H4 (cell line): ENCODE results near the gene FBXL20. TPM values are rescaled to one million over a fixed set of nuclear protein-coding genes. Genes with fewer than 3 reads are reported as not detected.
"Not testable (repeated sequence)": the region's sequence is repeated elsewhere in the genome, so short reads cannot be mapped to it uniquely, and the experiment has no call there.

Experiments used
- DNase-seq: peaks from one replicate; pipeline ENCODE4 v3.0.0-alpha.2; 2015; ENCODE audit warnings: low spot score
- total RNA-seq: library from RNA; depleted of rRNA; stranded (reverse); fragments of >200 nt; shearing (Covaris generic); gene quantifications from 2 replicates; pipeline ENCODE4 v1.2.3, GENCODE V29; 2014

Gene FBXL20
- total RNA-seq, 1 experiment from 2014 or later: 8.2 TPM

DNA sequence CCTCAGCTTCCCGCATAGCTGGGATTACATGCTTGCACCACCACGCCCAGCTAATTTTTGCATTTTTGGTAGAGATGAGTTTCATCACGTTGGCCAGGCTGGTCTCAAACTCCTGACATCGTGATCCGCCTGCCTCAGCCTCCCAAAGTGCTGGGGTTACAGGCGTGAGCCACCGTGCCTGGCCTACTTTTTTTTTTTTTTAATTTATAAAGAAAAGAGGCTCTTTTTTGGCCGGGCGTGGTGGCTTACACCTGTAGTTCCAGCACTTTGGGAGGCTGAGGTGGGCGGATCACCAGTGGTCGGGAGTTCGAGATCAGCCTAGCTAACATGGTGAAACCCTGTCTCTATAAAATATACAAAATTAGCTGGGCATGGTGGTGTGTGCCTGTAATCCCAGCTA is 151.3 kb downstream of the FBXL20 start:
- not testable (repeated sequence) for DNase-seq

DNA sequence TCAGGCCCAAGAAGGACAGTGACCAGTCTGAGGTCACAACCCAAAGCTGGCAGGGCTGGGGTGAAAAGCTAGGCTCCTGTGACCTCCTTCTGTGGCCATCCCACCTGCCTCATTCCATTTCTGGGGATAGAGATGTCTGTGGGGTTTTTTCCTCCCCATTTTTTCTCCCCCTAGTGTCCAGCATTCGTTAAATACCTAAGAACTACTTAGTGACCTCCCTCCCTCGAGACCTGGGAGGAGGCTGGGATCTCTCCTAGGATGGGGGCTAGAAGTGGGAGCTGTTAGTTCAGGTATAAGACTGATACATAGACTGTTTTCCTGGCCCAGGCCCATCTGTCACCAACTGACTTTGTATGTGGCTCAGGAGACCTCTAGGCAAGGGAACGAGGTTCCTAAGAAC is 155.2 kb downstream of the FBXL20 start:
- no peak for DNase-seq

DNA sequence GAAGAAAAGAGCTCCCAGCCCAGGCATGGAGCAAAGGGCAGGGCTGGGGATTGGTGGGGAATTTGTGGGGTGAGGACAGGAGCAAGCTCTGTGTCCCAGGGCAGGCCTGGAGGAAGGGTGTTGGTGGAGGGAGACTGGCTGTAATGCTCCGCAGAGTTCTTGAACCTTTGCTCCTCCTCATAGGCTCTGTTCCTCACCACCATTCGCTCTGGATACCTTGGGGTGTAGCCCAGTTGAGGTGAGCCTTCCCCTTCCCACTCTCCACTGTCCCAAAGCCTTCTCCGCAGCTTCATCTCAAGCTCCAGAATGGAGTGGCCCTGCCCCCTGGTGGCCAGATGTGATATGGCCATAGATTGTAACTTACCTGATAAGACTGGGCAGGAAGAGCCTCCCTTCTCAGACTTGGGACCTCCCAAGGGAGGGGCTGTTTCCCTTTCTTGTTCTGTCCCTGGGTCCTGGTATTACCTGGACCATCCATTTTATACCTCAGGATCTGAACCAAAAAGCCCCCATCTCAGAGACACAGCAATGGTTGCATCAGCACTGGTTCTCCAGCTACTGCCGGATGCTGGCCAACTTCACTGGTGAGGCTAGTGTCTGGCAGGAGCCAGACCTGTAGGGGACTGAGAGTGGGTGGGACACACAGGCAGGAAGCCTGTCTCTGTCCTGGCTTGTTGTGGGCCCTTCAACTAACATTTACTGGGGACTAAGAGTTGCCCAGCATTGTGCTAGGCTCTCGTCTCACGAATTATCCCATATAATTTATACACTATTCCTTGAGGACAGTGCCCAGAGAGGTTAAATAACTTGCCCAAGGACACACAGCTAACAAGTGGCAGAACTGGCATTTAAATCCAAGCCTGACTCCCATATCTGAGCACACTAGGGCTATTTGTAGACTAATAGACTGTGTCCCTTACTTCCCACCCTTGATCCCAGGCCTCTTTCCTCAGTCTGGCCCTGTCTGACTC is 156.5 kb downstream of the FBXL20 start:
- peak; percentile 78 for DNase-seq

DNA sequence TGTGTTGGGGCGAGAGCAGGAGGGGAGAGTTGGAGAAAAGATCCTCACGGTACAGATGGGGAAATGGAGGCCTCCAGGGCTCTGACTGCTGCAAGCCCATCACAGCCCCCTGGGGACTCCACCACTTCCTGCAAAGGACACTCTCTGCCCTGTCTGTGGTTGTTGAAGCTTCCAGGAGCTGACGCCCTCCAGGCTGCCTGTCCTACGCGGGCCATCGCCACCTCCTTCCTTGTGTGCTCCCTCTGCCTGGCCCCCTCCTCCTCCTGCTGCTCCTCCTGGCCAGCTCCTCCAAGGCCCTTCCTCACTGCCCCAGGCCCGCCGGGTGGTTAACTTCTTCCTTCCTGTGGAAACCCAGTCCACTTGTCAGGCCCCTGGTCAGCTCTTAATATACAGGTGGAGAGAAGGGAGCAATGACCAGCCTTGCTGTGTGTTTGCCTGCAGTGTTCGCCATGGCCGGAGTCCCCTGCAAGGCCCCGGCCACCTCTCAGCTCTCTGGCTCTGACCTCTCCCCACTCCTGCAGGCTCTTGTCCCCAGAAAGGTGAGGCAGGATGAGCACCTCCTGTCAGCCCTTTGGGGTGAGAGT is 157.3 kb downstream of the FBXL20 start:
- DNase-seq: no peak

DNA sequence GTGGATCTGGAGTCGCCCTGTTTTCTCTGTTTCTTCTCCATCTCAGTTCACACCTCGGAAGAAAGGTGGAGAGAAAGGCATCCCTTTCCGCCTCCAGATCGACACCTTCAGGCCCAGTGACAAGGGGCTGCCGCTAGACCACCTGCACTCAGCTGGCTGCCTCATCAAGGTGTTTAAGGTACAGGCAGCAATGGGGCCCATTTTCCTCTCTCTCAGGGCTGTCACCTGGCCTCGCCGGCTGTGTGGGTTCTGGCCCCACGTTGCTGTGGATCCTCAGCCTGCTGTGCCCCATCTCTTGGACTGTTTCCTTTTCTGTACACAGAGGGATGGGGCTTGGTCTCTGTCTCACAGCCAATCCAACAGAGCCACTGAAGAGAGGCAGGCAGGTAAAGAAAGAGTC is 158.3 kb downstream of the FBXL20 start:
- DNase-seq: no peak

DNA sequence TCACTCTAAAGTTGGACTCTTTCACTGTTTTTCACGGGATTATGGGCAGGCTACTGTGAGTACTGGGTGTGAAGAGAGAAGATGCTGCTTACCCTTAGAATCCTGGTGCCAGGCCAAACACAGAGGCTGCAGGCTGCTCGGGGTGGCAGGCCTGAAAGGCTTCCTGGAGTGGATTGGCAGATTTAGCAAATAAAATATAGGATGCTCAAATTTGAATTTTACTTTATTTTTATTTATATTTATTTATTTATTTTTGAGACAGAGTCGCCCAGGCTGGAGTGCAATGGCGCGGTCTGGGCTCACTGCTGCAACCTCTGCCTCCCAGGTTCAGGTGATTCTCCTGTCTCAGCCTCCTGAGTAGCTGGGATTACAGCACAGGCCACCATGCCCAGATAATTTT is 160.8 kb downstream of the FBXL20 start:
- no peak for DNase-seq

DNA sequence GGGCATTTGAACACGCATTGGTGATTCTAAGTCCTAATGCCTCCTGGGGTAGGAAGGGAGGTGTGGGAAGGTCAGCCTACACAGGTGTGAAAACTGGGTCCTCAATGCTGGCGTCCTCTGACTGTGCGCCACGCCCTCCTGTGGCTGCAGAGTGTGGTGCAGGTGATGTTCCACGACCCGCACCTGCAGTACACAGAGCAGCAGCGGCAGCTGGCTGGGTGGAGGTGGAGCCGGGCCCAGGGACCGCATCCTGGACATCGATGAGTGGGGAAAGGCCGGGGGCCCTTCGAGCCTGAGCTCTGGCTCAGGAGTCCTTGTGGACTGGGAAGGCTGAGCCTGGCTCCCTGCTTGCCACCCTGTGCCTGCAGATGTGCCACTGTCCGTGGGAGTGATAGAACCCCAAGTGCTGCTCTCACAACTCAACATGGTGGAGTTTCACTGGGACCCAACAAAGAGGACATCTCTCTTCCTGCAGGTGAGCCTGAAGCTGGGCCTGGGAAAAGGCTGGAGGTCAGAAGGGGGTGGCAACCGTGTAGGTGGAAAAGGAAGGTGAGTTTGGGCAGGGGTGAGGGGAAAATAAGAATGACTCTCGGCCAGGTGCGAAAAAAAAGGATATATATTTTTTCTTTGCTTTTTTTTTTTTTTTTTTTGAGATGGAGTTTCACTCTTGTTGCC is 161.6 kb downstream of the FBXL20 start:
- no peak for DNase-seq

DNA sequence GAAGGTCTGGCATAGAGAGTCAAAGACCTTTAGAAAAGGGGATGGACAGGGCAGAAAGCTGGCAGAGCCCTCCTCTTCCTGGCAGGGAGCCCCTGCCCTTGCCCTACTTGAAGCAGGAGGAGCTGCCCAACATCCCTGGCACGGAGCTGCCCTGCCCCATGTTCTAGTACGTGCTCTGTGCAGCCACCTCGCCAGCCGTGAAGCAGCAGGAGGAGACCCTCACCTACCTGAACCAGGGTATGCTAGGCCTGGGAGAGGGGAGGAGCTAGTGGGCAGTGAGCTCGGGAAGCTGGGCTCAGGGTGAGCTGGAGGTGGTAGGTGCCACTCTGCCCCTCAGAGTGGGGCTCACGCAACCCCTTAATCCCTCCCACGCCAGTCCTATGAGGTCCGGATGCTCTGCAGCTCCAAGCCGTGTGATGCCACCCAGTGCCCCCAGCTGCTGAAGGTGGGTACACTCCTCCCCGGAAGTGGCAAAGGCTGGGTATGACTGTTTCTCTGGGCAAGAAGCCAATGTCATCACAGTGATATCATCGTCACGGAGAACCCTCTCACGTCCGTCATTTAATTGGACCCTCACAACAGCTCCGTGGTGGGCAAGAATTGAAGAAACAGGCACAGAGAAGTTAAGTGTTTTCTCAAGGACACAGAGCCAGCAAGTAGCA is 163.0 kb downstream of the FBXL20 start:
- DNase-seq: peak; percentile 89

DNA sequence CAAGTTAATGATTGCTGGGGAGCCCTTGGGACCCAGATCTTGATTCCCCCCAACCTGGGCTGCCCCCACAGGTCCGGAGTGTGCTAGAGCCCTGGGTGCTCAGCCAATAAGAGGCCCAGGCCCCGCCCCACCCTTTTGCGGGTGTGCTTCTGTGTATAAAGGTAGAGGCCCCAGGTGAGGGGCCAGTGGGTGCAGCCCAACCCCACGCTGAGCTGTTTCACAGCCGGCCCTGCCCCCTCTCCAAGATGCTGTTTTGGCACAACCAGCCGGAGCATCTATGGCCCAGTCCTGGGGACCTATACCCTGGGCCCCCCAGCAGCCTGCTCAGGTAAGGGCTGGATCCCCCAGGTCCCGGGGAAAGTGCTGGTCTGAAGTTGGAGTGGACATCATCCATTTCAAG is 163.8 kb downstream of the FBXL20 start:
- DNase-seq: no peak

DNA sequence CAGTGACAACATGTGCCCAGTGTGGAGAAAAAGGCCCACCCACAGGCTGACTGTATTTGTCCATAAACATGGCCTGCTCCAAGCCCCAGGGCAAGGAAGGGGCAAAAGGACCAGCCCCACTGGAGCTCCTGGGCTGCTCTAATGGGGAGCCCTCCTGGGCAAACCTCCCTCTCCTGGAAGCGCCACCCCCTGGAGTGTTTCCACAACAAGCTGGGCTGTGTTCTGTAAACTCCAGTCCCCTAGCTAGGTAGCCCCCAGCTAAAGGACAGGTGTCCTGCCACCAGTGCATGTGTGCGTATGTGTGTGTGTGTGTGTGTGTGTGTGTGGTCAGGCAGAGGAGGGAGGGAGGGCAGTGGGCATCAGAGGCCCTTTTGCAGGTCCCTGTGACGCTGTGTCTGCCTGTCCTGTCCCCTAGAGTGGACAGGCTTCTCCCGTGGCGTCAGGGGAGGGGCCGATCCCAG is 164.4 kb downstream of the FBXL20 start:
- DNase-seq: peak; percentile 14

DNA sequence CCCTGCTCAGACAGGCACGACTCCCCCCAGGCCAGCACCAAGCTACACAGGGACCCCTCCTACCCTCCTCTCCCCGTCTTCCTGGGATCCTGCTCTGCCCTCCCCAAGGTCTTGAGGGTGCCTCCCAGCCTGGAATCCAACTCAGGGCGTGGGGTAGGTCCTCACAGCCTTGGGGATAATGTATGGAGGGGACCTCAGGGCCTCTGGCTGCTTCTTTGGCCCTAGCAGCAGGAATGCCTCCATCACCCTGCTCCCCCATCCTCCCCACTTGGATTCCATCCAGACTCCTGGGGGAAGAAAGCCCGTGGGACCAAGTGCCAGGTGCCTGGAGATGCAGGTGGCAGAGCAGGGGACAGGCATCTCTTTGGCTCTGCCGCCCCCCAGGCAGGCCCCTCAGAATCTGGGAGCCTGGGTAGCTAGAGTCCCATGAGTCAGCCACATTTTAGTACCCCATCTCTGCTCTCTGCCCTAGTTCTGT is 164.9 kb downstream of the FBXL20 start:
- DNase-seq: peak; percentile 2

DNA sequence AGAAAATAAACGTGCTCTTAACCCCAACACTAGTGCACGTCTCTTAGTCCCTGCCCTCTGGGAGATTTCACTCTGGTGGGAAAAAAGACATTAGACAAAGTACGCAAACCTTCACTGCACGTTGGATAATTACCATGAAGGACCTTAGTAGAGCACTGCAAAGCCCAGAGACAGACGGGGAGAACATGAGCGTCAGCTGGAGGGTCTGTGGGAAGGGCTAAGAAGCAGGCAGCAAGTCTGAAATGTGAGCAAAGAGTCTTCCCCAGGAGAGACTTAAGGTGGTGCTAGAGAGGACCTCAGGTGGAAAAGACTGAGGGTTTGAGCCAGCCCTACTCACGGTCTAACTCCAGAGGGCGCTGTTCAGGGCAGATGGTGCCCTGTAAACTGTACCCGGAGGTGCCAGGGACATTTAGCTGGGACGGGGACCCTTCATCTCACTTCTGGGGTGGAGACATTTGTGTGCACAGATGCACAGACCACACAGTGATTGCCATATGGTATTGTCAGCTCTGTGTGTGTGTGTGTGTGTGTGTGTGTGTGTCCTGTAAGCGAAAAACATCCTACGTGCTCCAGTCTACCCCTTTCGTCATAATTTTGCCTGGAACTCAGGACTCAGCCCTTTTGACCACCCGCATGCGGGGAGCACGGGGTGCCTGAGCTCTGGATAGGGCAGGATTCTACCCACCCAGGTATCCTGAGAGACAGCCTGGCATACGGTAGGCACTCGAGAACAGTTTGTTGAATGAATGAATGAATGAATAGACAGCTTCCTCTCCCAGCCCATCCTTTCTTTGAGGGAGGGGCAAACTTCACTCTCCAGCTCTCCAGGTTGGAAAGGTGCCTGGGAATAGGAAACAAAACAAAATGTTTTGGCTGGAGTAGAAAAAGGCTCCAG is 165.6 kb downstream of the FBXL20 start:
- peak; percentile 64 for DNase-seq

DNA sequence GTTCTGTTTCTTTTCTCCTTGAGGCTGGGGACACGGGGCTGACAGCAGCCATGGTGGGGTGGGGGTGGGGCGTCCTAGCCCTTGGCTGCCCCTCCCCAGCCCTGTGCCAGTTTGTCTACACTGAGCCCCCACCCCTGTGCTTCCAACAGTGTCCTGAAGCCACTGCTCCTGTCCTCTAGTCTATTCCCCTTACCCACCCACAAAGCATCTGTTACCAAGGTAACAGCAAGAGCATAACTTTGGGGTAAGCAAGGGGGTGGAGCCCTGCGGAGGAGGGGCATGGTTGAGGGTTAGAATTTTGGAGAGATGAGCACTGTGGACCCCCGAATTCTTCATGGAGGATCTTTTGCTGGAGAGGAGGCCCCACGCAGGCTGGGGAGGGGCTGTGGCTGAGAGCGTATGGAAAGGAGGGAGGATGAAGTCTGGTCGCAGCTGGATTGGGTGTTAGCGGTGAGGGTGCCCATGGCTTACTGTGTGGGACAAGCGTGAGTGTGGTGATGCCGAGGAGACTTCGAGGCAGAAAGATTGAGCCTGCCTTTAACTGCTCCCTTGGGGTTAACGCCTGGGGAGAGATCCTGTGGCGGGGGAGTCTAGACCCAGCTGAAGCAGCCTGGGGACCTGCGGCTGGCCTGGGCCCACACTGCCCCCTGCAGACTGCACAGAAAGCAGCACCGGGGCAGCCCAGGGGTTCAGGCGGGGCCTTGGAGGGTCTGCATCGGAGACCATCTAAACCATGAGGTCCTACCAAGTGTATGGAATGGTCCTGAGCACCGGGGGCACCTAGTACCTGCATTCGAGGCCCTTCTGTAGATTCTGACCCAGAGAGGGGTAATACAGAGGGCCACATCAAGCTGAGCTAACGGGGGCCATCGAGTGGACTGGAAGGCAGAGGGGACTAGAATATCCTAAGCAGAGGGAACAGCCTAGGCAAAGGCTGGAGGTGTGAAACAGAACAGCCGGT is 169.6 kb downstream of the FBXL20 start:
- peak; percentile 2 for DNase-seq

DNA sequence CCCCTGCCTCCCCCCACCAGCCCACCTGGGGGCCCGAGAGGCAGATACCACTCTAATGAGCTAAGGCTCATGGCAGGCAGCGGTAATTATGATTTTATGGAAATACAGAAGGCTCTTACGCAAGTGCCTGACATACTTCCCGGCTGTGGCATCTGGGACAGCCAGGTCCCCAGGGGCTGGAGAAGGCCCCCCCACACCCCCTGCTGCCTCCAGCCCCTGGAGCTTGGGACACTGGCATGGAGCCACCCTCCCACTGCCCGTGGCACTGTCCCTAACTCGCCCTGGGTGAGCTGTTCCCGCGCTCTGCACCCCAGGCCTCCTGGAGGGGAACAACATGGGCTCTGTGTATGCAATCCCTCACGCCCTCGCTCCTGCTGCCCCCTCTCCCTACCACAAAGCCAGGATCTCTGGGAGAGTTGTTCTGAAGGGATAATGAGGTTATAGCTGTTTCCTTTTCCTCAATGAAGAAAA is 170.3 kb downstream of the FBXL20 start:
- DNase-seq: no peak

DNA sequence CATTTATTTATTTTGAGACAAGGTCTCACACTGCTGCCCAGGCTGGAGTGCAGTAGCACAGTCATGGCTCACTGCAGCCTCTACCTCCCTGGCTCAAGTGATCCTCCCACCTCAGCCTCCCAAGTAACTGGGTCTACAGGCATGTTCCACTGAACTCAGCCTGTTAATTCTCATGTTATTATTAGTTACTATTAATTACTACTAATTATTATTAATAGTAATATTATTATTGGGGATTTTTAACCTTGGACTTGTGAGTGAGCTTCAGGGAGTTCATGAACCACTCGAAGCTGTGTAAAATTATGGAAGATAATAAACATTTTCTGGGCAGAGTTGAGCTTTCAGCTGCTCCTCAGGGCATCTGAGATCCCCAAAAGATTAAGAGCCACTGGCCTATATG is 171.1 kb downstream of the FBXL20 start:
- DNase-seq: no peak

DNA sequence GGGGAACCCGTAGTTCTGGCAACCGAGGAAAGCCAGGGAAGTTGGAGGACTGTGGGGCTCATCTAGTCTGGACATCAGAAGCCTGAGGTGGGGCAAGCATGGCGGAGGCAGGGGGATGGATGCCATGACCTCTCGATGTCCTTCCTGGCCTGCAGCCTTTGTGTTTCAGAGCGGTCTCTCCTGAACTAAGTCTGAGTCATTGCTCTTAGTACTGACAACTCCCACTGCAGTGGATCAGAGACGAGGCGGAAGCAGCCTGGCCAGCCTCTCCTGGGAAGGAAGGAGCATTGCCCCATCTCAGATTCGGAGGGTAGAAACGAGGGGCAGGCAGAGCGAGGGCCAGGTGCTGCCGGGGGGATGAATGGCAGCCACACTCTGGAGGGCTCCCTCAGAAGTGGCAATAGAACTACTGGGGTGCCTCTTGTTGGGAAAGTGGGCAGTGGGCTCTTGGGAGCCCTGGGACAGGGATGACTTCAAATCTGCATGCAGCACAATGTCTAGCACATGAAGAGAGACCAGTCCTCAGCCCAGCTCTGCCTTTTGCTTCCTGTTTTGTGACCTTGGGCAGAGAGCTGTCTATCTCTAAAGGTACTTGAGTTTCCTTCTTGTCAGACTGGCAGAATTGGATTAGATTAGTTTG is 172.0 kb downstream of the FBXL20 start:
- peak; percentile 39 for DNase-seq

DNA sequence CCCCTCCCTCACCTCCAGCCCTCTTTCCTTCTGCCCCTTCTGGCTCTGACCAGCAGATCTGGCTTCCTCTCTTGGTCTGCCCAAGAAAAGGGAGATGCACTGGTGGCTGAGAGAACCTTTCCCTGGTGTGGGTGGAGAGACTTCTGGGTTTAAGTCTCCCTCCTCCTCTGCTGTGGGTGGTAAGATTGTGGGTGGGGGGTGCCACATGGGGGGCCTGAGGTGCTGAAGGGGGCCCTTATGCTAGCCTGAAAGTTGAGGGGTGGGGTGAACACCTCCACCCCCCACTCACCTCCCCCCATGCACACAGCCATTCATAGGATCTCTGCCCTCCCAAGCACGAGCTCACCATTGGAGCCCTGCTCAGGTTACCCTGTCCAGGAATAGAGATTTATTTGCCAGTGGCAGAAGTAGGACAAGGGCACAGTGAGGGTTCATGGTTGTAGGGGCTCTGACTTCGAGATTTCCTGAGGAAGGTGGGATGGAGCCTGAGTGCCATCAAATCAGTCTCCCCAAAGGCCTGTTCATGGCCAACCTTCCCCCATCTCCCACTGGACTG is 174.0 kb downstream of the FBXL20 start:
- DNase-seq: no peak

DNA sequence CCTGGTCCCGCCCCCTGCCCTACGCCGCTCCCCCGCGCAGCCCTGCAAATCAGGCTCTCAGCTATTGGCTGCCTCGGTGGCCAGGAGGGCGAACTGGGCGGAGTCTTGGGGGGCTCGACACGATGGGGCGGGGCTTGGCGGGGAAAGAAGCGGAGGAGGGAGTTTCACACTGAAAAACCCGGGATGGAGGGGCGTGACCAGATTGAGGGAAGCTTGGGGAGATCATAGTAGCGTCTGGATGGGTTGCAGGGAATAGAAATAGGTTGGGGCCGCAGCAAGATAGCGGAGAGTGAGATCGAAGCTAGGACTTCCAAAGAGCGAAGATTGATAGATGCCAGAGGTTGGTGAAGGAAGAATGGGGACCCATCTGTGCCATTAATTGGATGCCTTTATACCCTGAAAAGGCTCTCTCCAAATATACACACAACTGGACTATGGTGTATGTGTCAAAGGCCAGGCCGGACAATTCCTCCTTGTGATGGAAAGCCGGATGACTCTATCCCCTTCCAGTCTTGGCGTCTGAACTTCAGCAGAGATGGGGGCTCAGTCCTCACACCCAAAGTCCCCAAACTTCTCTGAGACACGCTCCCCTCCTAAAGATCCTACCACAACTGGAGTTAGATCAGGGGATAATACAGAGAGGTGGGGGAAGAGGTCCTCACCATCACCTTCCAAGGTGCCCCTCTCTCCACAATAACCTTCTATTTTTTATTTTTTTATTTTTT is 175.3 kb downstream of the FBXL20 start:
- peak; percentile 50 for DNase-seq
